ENCODE measurements around the gene IFI30. TPM values are rescaled to one million over a fixed set of nuclear protein-coding genes. Genes with fewer than 3 reads are reported as not detected.
A peak's percentile ranks its signal among the peaks of the same experiment; 100 is the strongest.

Gene IFI30
- total RNA-seq, result 10 to 100 TPM in 2 of 4 donors, 1 to 10 TPM in 2; 4.1 to 17.4 (median 11.4) TPM

- Histone ChIP-seq H3K27me3 (no peaks in the 10 kb centered on the region), H3K27ac (peak within 1 kb of the TSS; percentile 44 to 68), H3K4me3 (peak within 1 kb of the TSS; percentile 51 to 53), H3K36me3 (no peaks in the 10 kb centered on the region), H3K9me3 (no peaks in the 10 kb centered on the region), H3K4me1 (peaks cover 0 to 3% of the 10 kb centered on the region in 2 donors)
- intact Hi-C loops (cut with DNase I; ENCODE audit: low total_unique reads), result no loop called here
- peak; percentile 71 to 76 for DNase-seq
- peak; percentile 9 to 43 for TF ChIP-seq POLR2A (IDR thresholded peaks at IDR 0.05)
- TF ChIP-seq, protein P1, sequence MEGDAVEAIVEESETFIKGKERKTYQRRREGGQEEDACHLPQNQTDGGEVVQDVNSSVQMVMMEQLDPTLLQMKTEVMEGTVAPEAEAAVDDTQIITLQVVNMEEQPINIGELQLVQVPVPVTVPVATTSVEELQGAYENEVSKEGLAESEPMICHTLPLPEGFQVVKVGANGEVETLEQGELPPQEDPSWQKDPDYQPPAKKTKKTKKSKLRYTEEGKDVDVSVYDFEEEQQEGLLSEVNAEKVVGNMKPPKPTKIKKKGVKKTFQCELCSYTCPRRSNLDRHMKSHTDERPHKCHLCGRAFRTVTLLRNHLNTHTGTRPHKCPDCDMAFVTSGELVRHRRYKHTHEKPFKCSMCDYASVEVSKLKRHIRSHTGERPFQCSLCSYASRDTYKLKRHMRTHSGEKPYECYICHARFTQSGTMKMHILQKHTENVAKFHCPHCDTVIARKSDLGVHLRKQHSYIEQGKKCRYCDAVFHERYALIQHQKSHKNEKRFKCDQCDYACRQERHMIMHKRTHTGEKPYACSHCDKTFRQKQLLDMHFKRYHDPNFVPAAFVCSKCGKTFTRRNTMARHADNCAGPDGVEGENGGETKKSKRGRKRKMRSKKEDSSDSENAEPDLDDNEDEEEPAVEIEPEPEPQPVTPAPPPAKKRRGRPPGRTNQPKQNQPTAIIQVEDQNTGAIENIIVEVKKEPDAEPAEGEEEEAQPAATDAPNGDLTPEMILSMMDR (IDR thresholded peaks at IDR 0.05), result no peak
These were observed at the start of gene IFI30 for GRCh38 chr19:18173572-18174288. IFI30 (plus strand) TSS chr19:18173813; CDS start chr19:18173842, 29 bp downstream.

DNA sequence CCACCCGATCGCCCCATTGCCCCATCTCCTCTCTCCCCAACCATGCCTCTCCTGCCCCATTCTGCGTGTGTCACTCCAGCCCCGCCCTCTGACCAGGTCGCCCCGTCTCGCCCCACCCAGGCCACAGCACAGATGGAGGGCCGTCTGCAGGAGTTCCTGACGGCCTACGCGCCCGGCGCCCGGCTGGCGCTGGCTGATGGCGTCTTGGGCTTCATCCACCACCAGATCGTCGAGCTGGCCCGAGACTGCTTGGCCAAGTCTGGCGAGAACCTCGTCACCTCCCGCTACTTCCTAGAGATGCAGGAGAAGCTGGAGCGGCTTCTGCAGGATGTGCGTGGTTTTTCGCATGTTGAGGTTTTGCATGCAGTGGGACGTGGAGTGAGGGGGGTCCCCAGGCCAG lies 49.8 kb upstream of the IFI30 start:
- Histone ChIP-seq H3K27me3 (no peaks in the 10 kb centered on the region), H3K36me3 (no peaks in the 10 kb centered on the region), H3K27ac (peak overlapping the region in 1 of 2 donors; percentile 33), H3K4me3 (no peak overlapping the region), H3K4me1 (no peaks in the 10 kb centered on the region), H3K9me3 (no peaks in the 10 kb centered on the region)
- no peak for TF ChIP-seq POLR2A (IDR thresholded peaks at IDR 0.05)
- TF ChIP-seq, protein P1 (IDR thresholded peaks at IDR 0.05), result no peak
- peak in 1 of 2 donors; percentile 44 for DNase-seq
- intact Hi-C loops (cut with DNase I; ENCODE audit: low total_unique reads), result no loop called here

DNA sequence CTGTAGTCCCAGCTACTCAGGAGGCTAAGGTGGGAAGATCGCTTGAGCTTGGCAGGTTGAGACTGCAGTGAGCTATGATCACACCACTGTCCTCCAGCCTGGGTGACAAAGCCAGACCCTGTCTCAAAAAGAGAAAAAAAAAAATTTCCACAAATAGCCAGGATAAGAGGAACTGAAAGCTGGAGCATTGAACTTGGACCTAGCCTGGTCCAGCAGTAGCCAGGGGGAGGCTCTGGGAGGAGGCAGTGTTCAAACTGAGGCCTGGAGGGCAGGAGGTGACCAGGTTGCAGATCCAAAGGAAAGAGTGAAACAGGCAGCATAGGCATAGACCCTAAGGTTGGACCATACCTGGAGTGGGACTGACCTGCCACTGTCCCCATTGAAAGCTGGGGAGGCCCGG lies 47.5 kb upstream of the IFI30 start:
- Histone ChIP-seq H3K36me3 (no peaks in the 10 kb centered on the region), H3K27ac (no peak overlapping the region), H3K4me3 (no peak overlapping the region), H3K27me3 (no peaks in the 10 kb centered on the region), H3K4me1 (no peaks in the 10 kb centered on the region), H3K9me3 (no peaks in the 10 kb centered on the region)
- intact Hi-C loops (cut with DNase I; ENCODE audit: low total_unique reads), result no loop called here
- no peak for DNase-seq
- no peak for TF ChIP-seq POLR2A (IDR thresholded peaks at IDR 0.05)
- TF ChIP-seq, protein P1 (IDR thresholded peaks at IDR 0.05), result no peak

DNA sequence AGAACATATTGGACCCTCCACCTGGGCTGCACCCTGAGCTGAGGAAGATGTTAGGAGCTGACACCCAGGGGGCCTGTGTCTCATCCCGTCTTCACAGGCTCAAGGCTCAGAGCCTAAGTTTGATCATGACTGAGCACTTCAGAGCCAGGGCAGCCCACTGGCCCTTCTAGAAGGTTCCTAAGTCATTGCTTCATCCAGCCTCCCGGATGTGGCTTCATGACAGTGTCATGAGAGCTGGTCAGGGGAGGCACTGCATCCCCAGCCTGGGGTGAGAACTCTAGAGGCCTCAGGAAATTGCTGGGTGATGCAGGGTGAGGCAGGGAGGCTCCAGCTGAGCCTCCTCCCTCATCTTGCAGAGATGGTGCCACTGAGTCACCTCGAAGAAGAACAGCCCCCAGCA lies 45.6 kb upstream of the IFI30 start:
- H3K27ac ChIP-seq, result no peak overlapping the region
- intact Hi-C loops (cut with DNase I; ENCODE audit: low total_unique reads), result no loop called here

GRCh38 chr19:18128805-18129204 lies 44.8 kb upstream of the IFI30 start:
- no peak overlapping the region for H3K4me3 ChIP-seq
- H3K36me3 ChIP-seq, result no peaks in the 10 kb centered on the region
- intact Hi-C loops (cut with DNase I; ENCODE audit: low total_unique reads), result no loop called here
- TF ChIP-seq POLR2A (IDR thresholded peaks at IDR 0.05), result no peak
- TF ChIP-seq, protein P1 (IDR thresholded peaks at IDR 0.05), result no peak
- no peaks in the 10 kb centered on the region for H3K9me3 ChIP-seq
- no peak overlapping the region for H3K27ac ChIP-seq
- no peaks in the 10 kb centered on the region for H3K27me3 ChIP-seq
- no peak for DNase-seq
- no peaks in the 10 kb centered on the region for H3K4me1 ChIP-seq

More for the DNA sequence above, 45.6 kb upstream of the IFI30 start:
- DNase-seq, result no peak
- no peak overlapping the region for H3K4me3 ChIP-seq
- no peak for TF ChIP-seq POLR2A (IDR thresholded peaks at IDR 0.05)
- TF ChIP-seq, protein P1 (IDR thresholded peaks at IDR 0.05), result no peak
- no peaks in the 10 kb centered on the region for H3K36me3 ChIP-seq
- H3K4me1 ChIP-seq, result no peaks in the 10 kb centered on the region
- no peaks in the 10 kb centered on the region for H3K9me3 ChIP-seq
- no peaks in the 10 kb centered on the region for H3K27me3 ChIP-seq
